Activated CD8-positive, alpha-beta memory T cell treated with anti-CD3 and anti-CD28 coated beads, Interleukin-2, amount 50 U/mL, for 48 hours (primary cell): ENCODE data around the gene CNN2.
A peak's percentile ranks its signal among the peaks of the same experiment; 100 is the strongest.
"Not testable (repeated sequence)": the region's sequence is repeated elsewhere in the genome, so short reads cannot be mapped to it uniquely, and the experiment has no call there.

Source experiments
- DNase-seq: peaks from one replicate; pipeline ENCODE4 v3.0.0-alpha.2; 2020

CNN2 gene

GRCh38 chr19:1012334-1012733 lies 14.1 kb upstream of the CNN2 start:
- DNase-seq: no peak

GRCh38 chr19:1013218-1013617 lies 13.2 kb upstream of the CNN2 start:
- no peak for DNase-seq

DNA sequence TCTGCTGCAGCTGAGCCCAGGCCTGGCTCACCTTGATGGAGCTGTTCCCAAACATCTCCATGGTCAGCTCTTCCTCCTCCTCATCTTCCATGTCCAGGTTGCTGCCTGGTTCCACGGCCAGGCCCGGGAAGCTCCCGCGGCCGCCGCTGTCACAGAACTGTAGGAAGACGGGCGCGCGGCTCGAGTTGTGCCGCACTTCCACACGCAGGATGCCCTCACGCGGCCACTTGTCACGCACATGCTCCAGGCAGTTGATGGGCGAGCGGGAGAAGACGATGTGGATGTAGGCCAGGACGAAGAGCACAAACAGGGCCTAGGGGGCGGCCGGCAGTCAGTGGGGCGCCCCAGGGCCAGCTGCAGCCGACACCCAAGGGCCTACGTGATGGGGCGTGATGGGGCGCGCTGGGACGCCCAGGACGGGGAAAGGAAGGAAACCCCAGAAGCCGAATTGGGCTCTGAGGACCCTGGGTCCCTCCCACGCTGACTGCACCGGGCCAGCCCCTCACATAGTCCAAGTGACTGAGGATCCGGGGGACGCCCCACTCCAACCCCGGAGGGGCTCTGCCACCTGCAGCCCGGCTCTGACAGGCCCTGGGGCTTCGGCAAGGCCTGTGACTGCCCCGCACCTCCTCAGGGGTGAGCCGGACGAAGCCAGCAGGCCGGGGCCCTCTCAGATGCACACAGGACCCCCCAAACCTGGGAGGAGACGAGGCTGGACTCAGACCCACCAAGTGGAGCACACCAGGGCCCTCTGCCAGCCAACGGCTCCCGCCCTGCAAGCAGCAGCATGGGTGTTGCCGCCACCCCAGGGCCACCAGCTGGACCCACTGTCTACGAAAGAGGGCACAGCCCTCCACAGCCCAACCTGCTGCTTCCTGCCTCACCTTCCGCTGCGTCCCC lies 12.0 kb upstream of the CNN2 start:
- no peak for DNase-seq

DNA sequence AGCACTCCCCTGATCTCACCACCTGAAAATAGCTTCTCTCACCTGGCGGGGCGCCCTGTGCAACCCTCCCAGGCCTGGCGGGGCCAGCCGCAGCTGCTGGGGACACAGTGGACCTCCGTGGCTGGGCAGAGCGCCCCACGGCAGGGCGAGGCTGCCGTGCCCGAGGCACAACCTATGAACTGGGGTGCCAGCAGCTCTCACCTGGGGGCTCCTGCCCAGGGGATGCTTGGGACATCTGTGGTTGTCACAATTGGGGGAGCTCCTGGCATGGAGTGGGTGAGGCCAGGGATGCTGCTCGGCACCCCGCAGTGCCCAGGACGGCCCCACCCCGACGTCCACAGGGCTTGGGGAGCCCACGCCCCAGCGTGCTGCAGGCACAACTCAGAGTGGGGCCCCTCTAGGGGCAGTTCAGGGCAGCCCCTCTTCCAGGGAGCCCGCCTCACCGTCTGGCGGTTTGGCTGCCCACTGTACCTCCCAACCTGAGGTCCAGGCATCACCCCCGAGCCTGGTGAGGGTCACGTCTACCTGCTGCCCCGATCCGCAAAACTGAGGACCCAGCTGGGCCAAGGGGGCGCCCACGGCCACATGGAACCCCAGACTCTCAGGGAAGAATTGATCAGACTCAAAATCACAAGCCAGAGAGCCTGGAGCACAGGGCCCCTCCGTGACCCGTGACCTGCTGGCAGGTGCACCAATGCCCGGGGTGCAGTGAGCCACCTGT lies 11.2 kb upstream of the CNN2 start:
- DNase-seq: no peak

DNA sequence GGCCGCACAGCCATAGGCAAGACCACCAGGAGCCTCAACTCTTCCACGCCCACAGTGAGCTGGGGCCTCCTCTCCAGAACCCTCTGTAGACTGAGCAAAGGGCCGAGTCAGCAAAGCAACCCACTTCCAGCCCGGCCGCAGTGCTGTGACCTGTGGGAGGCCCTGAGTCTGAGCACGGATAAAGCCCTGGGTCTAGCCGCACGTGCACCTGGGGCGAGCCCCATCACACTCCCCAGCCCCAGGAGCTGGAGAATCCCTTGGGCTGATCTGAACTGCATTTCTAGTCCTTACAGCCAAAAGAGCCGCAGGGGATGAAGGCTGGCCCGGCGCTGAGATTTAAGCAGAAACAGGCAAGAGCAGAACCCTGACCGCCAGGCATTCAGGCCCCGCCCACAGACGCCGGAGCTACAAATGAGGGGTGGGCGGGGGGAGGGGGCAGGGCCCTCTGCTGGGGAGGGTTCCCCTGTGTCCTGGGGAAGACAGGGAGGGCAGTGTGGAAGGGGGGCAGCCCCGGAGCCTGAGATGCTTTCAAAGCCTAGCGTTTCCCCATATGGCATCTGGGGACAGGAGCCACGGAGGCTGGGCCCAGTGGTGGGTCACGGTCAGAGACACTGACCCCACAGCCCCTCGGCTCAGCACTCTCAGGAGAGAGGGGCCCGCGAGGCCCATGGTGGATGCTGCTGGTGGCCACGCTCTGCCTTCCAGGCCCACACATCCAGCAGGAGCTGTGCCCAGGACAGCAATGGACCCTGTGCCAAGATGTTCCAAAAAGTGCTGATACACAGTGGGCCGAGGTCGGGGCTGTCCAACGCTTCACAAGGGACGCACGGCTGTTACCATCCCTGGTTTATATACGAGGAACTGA lies 10.4 kb upstream of the CNN2 start:
- no peak for DNase-seq

DNA sequence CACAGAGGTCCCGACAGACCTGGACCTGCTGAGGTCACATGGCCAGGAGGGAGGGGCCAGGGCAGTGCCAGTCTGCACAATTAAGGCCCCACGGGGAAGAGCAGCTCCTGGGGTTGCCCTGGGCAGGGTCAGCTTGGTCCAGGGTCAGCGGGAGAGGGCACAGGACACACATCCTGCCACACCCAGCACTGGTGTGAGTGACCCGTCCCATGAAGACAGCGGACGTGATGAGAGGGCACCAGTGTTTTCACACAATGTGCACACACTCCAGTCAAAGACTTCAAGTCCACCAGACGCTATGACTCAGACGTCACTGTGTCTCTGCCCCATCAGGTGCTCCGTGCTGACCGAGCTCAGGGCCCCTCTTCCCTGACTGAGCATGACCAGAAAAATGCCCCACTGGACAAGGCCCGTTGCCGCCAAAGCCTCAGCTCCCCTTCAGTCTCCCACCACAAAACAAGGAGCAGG lies 9.7 kb upstream of the CNN2 start:
- no peak for DNase-seq

DNA sequence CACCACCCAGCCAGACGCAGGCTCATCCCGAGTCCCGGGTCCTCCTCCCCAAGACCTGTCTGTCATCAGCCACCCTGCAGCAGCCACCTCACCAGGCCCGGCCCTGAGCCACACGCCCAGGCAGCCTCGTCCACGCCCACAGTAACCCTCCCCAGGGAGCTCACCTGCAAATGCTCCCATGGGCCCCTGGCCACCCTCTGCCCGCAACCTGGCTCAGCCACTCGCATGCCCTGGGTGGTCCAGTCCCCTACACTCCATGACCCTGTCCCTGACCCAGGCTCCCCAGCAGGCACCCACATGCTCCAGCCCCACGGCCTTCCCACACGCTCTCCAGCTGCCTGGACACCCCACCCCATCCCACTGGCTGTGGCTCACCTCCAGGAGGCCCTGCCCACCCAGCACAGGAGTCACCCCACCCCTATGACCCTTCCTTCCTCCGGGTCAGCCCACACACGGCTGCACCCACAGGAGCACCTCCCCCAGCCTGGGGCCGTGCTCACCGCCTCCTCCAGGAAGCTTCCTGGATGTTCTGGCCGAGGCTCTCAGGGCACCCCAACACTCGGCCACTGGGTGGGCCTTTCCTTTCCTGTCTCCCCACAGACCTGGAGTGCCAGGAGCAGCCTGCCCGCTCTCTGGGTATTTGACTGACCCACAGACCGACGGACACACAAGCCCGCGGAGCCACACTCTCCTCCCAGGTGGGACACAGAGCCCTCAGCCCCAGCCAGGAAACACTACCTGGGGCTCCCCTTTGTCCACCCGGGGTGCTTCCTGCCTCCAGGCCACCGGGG lies 9.1 kb upstream of the CNN2 start:
- DNase-seq: no peak

- DNase-seq: no peak
Measured at GRCh38 chr19:1017906-1018305, 8.5 kb upstream of the CNN2 start.

- no peak for DNase-seq
Measured at GRCh38 chr19:1018393-1018792, 8.0 kb upstream of the CNN2 start.

DNA sequence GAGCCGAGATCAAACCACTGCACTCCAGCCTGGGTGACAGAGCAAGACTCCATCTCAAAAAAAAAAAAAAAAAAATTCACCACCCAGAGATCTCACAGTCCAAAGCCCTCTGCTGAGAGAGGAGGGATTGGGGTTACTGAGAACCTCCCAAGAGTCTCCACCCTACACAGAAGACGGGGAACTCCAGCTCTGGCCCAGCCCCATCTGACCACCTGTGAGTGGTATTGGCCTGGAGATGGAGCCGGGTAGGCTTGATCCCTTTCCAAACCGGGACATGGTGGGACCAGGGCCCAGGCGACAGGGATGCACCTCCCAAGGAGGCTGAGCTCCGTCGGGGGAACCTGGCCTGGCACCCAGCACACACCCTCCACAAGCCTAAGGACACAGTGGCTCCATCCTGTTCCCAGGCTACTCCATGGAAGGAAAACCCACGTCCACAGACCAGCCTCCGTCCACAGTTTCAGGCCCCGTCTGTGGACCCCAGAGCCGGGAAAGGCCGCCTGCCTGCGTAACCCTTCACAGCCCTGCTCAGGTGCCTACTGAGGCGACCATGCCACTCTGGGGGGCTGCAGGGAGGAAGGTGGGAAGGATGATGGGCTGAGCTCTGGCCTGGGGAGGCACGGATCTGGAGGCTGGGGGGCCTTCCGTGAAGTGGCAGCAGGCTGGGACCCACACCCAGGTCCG lies 7.3 kb upstream of the CNN2 start:
- no peak for DNase-seq

GRCh38 chr19:1019616-1019961 lies 6.8 kb upstream of the CNN2 start:
- no peak for DNase-seq

GRCh38 chr19:1019980-1020867 lies 6.2 kb upstream of the CNN2 start:
- DNase-seq: no peak

DNA sequence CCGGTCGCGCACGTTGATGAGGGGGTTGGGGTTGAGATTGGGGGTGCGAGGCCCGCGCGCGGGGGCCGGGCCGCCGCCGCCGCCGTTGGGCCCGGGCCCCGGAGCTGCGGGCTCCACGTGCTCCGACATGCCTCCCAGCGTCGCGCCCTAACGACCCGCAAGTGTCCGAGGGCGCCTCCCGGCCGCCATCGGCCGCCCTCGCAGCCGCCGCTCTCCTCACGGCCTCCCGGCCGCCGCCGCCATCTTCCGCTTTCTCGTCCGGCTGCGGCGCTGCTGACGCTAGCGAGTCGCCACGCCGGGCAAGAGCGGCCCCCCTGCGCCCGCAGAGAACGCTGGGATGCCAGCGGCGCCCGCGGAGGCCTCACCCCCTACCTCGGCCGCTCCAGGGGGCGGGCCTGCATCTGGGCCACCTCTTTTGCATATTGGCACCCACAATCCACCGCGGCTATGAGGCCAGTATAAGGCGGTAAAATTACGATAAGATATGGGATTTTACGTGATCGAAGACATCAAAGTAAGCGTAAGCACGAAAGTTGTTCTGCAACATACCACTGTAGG lies 5.5 kb upstream of the CNN2 start, which contains the start of gene TMEM259:
TSS of gene TMEM259 (minus strand) at position 256 of the 558 bp plus-strand sequence. CDS start at position 129, 127 bp downstream.
- peak; percentile 97 for DNase-seq

- DNase-seq: not testable (repeated sequence)
Measured at GRCh38 chr19:1023883-1024188, 2.6 kb upstream of the CNN2 start.

DNA sequence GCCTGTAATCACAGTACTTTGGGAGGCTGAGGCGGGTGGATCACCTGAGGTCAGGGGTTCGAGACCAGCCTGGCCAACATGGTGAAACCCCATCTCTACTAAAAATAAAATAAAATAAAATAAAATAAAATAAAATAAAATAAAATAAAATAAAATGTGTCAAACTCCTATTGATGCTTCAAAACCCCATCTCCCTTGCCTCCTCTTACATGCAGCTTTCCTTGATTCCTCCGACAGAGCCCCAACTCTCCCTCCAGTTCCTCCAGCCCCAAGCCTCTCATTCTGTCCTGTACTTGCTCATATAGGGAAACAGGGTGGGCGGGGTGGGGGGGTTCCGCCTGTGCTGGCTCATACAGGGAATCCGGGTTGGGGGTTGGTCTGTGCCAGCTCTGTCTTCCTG lies 1.3 kb upstream of the CNN2 start:
- DNase-seq: not testable (repeated sequence)

DNA sequence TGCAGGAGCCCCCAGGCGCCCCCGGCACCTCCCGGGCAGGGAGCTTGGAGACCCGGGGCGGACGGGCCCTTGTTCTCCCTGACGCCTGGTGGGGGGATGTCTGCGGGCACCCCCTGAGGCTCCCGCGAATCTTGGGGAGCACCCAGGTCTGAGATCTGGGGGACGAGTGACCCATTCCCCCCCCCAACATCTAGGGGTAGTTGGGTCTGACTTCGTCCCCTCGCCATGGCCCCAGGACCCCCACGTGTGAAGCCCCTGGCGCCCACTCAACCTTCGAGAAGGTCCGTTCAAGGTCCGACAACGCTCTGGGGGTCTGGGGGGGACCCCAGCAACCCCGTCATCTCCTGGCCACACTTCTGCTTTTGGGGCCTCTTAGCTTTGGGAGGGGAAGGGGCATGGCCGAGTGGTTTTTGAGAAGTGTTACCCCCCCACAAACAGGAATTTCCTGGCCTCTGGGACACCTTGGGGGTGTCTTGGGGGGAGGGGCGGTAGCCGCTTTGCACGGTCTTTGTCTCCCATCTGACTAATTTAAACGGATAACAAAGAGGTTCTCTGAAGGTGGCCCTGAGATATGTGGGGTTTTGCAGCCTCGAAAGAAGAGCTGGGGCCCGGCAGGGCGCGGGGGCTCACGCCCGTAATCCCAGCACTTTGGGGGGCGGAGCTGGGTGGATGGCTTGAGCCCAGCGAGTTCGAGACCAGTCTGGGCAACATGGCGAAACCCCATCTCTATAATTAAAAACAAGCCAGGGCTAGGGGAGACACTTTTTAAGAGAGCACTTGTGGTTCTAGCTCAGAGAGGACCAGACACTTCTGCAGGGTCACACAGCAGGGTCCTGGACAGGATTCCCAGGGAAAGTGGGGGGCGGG lies 608 bp downstream of the CNN2 start:
- DNase-seq: no peak

DNA sequence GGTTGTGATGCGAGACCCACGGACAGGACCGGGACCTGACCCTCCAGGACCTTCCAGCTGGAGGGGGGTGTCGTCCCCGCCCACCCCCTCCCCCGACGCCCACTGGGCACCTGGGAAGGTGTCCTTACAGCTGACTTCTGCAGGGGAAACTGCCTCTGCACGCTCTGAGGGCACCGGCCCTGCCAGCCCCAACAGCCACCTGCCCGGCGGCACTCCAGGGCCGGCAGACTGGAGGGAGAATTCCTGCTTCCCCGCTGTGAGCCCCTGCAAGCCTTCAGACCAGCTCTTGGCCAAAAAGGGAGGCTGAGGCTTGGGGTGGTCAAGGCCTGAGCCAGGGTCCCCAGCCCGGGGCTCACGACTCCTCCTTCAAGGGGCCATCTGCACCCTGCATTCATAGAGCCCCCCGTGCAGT lies 1.2 kb downstream of the CNN2 start:
- DNase-seq: no peak

- peak; percentile 71 for DNase-seq
Measured at GRCh38 chr19:1028062-1028926, 1.9 kb downstream of the CNN2 start.
